Measurements from ENCODE around the gene GNG4. TPM values are rescaled to one million over a fixed set of nuclear protein-coding genes. Genes with fewer than 3 reads are reported as not detected.

GNG4 gene
- total RNA-seq, 1 experiment from 2014 or later: 3.5 TPM

DNA sequence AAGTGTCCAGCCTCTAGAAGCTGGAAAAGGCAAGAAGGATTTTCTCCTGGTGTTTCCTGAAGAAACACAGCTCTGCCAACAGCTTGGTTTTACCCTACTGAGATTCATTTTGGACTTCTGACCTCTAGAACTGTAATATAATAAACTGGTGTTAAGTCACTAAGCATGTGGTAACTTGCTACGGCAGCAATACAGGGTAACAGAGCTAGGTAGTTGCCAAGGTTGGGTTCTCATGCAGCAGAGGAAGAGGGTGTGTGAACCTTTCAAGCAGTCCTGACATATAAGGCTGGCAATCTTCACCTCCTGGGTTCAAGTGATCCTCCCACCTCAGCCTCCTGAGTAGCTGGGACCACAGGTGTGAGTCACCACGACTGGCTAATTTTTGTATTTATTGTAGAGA, 36.0 kb downstream of the GNG4 start:
- TF ChIP-seq CTCF (IDR thresholded peaks at IDR 0.05; ENCODE audit: insufficient read depth in 1 of 2, low read depth in 1 of 2, low read length in 1 of 2, severe bottlenecking in 1 of 2, unreplicated experiment in 1 of 2): no peak
- Mint-ChIP-seq H3K4me3 (ENCODE audit: unreplicated experiment) (no peak overlapping the region), H3K4me1 (ENCODE audit: low read depth, unreplicated experiment) (peaks cover 8% of the 10 kb centered on the region), H3K36me3 (ENCODE audit: insufficient read depth, unreplicated experiment) (no peaks in the 10 kb centered on the region), H3K9me3 (ENCODE audit: unreplicated experiment) (no peaks in the 10 kb centered on the region), H3K27me3 (ENCODE audit: insufficient read depth, unreplicated experiment) (no peaks in the 10 kb centered on the region), H3K27ac (ENCODE audit: unreplicated experiment) (no peak overlapping the region)
- POLR2A ChIA-PET: no interaction called here
- DNase-seq: no peak
- H3K4me1 ChIP-seq: peaks cover 7% of the 10 kb centered on the region
- no peak overlapping the region for H3K4me3 ChIP-seq (ENCODE audit: low read depth, low read length)
- no peaks in the 10 kb centered on the region for H3K27me3 ChIP-seq (replicated peaks; ENCODE audit: control insufficient read depth, insufficient read depth, low read length)
- CTCF ChIA-PET: no interaction called here
- H3K9me3 ChIP-seq: no peaks in the 10 kb centered on the region
- intact Hi-C loops (cut with micrococcal nuclease; ENCODE audit: unreplicated experiment): no loop called here
- H3K36me3 ChIP-seq (ENCODE audit: control insufficient read depth, insufficient read depth, low read length): no peaks in the 10 kb centered on the region
- BruUV-seq (replicated peaks): no TSS peak

DNA sequence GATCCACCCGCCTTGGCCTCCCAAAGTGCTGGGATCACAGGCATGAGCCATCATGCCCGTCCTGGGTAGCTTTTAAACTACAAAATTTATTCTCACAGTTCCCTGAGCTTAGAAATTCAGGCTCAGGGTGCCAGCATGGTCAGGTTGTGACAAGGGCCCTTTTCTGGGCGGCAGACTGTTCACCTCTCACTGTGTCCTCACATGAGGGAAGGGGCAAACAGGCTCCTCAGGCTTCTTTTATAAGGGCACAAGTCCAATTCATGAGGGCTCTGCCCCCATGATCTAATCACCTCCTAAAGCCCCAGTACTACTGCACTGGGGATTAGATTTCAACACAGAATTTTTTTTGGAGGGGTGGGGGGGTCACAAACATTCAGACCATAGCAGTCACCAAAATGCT, 36.8 kb downstream of the GNG4 start:
- Mint-ChIP-seq H3K4me1 (ENCODE audit: low read depth, unreplicated experiment) (peaks cover 8% of the 10 kb centered on the region), H3K27ac (ENCODE audit: unreplicated experiment) (no peak overlapping the region), H3K4me3 (ENCODE audit: unreplicated experiment) (no peak overlapping the region), H3K9me3 (ENCODE audit: unreplicated experiment) (no peaks in the 10 kb centered on the region), H3K36me3 (ENCODE audit: insufficient read depth, unreplicated experiment) (no peaks in the 10 kb centered on the region), H3K27me3 (ENCODE audit: insufficient read depth, unreplicated experiment) (no peaks in the 10 kb centered on the region)
- Histone ChIP-seq H3K36me3 (ENCODE audit: control insufficient read depth, insufficient read depth, low read length) (no peaks in the 10 kb centered on the region), H3K4me3 (ENCODE audit: low read depth, low read length) (no peak overlapping the region), H3K9me3 (no peaks in the 10 kb centered on the region), H3K27me3 (replicated peaks; ENCODE audit: control insufficient read depth, insufficient read depth, low read length) (no peaks in the 10 kb centered on the region), H3K4me1 (peaks cover 3% of the 10 kb centered on the region; the same call in 1 of the 2 replicates)
- ChIA-PET CTCF (interaction anchor here (0.9 kb wide), 1 partner anchor 12 kb away, joined by 3 read pairs; no protein-coding TSS in a partner anchor), POLR2A (no interaction called here)
- no peak for DNase-seq
- intact Hi-C loops (cut with micrococcal nuclease; ENCODE audit: unreplicated experiment): no loop called here
- no peak for TF ChIP-seq CTCF (IDR thresholded peaks at IDR 0.05; ENCODE audit: insufficient read depth in 1 of 2, low read depth in 1 of 2, low read length in 1 of 2, severe bottlenecking in 1 of 2, unreplicated experiment in 1 of 2)
- no TSS peak for BruUV-seq (replicated peaks)

DNA sequence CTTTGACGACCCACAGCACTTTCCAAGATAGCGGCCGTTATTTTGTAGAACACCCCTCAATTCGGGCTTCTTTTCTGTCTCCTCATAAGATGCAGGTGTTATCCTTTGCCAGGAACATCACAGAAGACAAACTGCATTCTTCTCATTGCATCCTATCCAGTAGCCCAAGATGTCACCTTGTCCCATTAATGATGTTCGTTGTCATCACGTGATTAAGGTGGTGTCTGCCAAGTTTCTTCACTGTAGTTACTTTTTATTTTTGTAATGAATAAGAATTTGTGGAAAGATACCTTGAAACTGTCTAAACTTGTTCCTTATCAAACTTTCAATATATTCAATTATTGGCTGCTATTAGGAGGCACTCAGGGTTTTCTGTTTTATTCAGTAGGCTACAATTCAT, 39.4 kb downstream of the GNG4 start:
- Mint-ChIP-seq H3K9me3 (ENCODE audit: unreplicated experiment) (no peaks in the 10 kb centered on the region), H3K36me3 (ENCODE audit: insufficient read depth, unreplicated experiment) (no peaks in the 10 kb centered on the region), H3K27me3 (ENCODE audit: insufficient read depth, unreplicated experiment) (no peaks in the 10 kb centered on the region), H3K4me3 (ENCODE audit: unreplicated experiment) (no peak overlapping the region), H3K27ac (ENCODE audit: unreplicated experiment) (no peak overlapping the region), H3K4me1 (ENCODE audit: low read depth, unreplicated experiment) (peaks cover 8% of the 10 kb centered on the region)
- Histone ChIP-seq H3K36me3 (ENCODE audit: control insufficient read depth, insufficient read depth, low read length) (no peaks in the 10 kb centered on the region), H3K9me3 (no peaks in the 10 kb centered on the region), H3K4me1 (peaks cover 3% of the 10 kb centered on the region; the same call in 1 of the 2 replicates), H3K4me3 (ENCODE audit: low read depth, low read length) (no peak overlapping the region), H3K27me3 (replicated peaks; ENCODE audit: control insufficient read depth, insufficient read depth, low read length) (no peaks in the 10 kb centered on the region)
- ChIA-PET POLR2A (no interaction called here), CTCF (no interaction called here)
- no TSS peak for BruUV-seq (replicated peaks)
- no peak for DNase-seq
- TF ChIP-seq CTCF (IDR thresholded peaks at IDR 0.05; ENCODE audit: insufficient read depth in 1 of 2, low read depth in 1 of 2, low read length in 1 of 2, severe bottlenecking in 1 of 2, unreplicated experiment in 1 of 2): no peak
- intact Hi-C loops (cut with micrococcal nuclease; ENCODE audit: unreplicated experiment): no loop called here
